Lower leg skin (tissue), 3 donors: ENCODE results near the gene MYL9.
"Not testable (repeated sequence)": the region's sequence is repeated elsewhere in the genome, so short reads cannot be mapped to it uniquely, and the experiment has no call there.

Source experiments
- POLR2A ChIP-seq, 2 donors: fragments of 450-650 bp; IDR thresholded peaks; one replicate each; pipeline ENCODE4 v1.6.1; 2016 to 2017; ENCODE audit warnings: antibody characterized with exemption in 2 of 2, mild to moderate bottlenecking in 1 of 2, moderate library complexity in 1 of 2
- TF ChIP-seq, protein P1 (sequence below), 3 donors: fragments of 450-650 bp; IDR thresholded peaks; one replicate each; pipeline ENCODE4 v1.5.1; 2016; ENCODE audit warnings: antibody characterized with exemption in 3 of 3, mild to moderate bottlenecking in 3 of 3, moderate library complexity in 2 of 3

DNA sequence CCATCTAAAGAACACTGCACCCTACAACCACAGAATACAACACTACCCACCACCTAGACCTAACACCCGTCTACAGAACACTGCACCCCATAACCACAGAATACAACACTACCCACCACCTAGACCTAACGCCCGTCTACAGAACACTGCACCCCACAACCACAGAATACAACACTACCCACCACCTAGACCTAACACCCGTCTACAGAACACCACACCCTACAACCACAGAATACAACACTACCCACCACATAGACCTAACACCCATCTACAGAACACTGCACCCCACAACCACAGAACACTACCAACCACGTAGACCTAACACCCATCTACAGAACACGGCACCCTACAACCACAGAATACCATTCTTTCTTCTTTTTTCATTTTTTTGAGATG lies 23.4 kb downstream of the MYL9 start:
- TF ChIP-seq, protein P1, sequence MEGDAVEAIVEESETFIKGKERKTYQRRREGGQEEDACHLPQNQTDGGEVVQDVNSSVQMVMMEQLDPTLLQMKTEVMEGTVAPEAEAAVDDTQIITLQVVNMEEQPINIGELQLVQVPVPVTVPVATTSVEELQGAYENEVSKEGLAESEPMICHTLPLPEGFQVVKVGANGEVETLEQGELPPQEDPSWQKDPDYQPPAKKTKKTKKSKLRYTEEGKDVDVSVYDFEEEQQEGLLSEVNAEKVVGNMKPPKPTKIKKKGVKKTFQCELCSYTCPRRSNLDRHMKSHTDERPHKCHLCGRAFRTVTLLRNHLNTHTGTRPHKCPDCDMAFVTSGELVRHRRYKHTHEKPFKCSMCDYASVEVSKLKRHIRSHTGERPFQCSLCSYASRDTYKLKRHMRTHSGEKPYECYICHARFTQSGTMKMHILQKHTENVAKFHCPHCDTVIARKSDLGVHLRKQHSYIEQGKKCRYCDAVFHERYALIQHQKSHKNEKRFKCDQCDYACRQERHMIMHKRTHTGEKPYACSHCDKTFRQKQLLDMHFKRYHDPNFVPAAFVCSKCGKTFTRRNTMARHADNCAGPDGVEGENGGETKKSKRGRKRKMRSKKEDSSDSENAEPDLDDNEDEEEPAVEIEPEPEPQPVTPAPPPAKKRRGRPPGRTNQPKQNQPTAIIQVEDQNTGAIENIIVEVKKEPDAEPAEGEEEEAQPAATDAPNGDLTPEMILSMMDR (IDR thresholded peaks at IDR 0.05), result not testable (repeated sequence)
- TF ChIP-seq POLR2A (IDR thresholded peaks at IDR 0.05), result not testable (repeated sequence)
